Smooth muscle cell (in vitro differentiated cells): ENCODE results near the gene CPEB4. TPM values are rescaled to one million over a fixed set of nuclear protein-coding genes. Genes with fewer than 3 reads are reported as not detected.

Experiments used
- DNase-seq: peaks from one replicate; lab custom pipeline; 2025; ENCODE audit not compliant: unreplicated experiment; lab: John Stamatoyannopoulos, UW
- H2AFZ ChIP-seq: fragments of 200-600 bp; sonication (generic); 2 replicates; pipeline ENCODE4 v1.6.0; 2016; ENCODE audit warnings: antibody characterized with exemption, low read depth, mild to moderate bottlenecking
- H3F3A ChIP-seq: fragments of 200-600 bp; sonication (generic); 2 replicates; pipeline ENCODE4 v1.6.0; 2017; ENCODE audit warnings: antibody characterized with exemption, low read depth
- H3K27ac ChIP-seq: fragments of 200-600 bp; sonication (generic); 2 replicates; pipeline ENCODE4 v1.5.1; 2016; ENCODE audit warnings: low read depth, mild to moderate bottlenecking
- H3K27me3 ChIP-seq: fragments of 200-600 bp; sonication (generic); 2 replicates; pipeline ENCODE4 v1.6.1; 2016; ENCODE audit warnings: low read depth, mild to moderate bottlenecking
- H3K36me3 ChIP-seq: fragments of 200-600 bp; sonication (generic); 2 replicates; pipeline ENCODE4 v1.5.1; 2016; ENCODE audit warnings: low read depth
- H3K4me1 ChIP-seq: fragments of 200-600 bp; sonication (generic); 2 replicates; pipeline ENCODE4 v1.5.1; 2016; ENCODE audit warnings: low read depth
- H3K4me2 ChIP-seq: fragments of 200-600 bp; sonication (generic); 2 replicates; pipeline ENCODE4 v1.6.0; 2016; ENCODE audit warnings: mild to moderate bottlenecking
- H3K4me3 ChIP-seq: fragments of 200-600 bp; sonication (generic); 2 replicates; pipeline ENCODE4 v1.5.1; 2016; ENCODE audit warnings: mild to moderate bottlenecking
- H3K79me2 ChIP-seq: fragments of 200-600 bp; sonication (generic); 2 replicates; pipeline ENCODE4 v1.6.0; 2016; ENCODE audit warnings: low read depth, mild to moderate bottlenecking
- H3K9ac ChIP-seq: fragments of 200-600 bp; sonication (generic); 2 replicates; pipeline ENCODE4 v1.6.0; 2016; ENCODE audit warnings: low read depth
- H3K9me3 ChIP-seq: fragments of 200-600 bp; sonication (generic); replicated peaks from 2 replicates; pipeline ENCODE4 v1.5.1; 2016; ENCODE audit warnings: low read depth
- H4K20me1 ChIP-seq: fragments of 200-600 bp; sonication (generic); 2 replicates; pipeline ENCODE4 v1.6.0; 2016; ENCODE audit warnings: low read depth
- WGBS: methylation state at CpG from one replicate; pipeline ENCODE4 v1.1.7; 2016; ENCODE audit warnings: low lambda C conversion rate; 5-methylcytosine and 5-hydroxymethylcytosine counted together
- polyA plus RNA-seq: library from polyadenylated mRNA; unstranded; fragments of >200 nt; fragmentation: Nextera tagmentation; extraction: Ambion mirVana; gene quantifications from 2 replicates; pipeline ENCODE4 v1.2.1, GENCODE V29; 2016
- total RNA-seq: library from RNA; depleted of rRNA; stranded (reverse); fragments of >200 nt; gene quantifications from 2 replicates; pipeline ENCODE4 v1.2.3, GENCODE V29; 2014
- TF ChIP-seq, protein P1 (sequence below): fragments of 200-600 bp; sonication (generic); IDR thresholded peaks from 2 replicates; pipeline ENCODE4 v1.5.1; 2017; ENCODE audit warnings: borderline replicate concordance, mild to moderate bottlenecking, antibody characterized with exemption; ENCODE audit not compliant: insufficient read depth, poor library complexity, severe bottlenecking

The CPEB4 gene
- total and polyA plus RNA-seq, 2 experiments from 2014 or later, result 5.1 to 38.5 TPM

- peaks cover 91% of the 10 kb centered on the region for H3K79me2 ChIP-seq
Observed at GRCh38 chr5:173895401-173896165, 7.4 kb downstream of the CPEB4 start.

DNA sequence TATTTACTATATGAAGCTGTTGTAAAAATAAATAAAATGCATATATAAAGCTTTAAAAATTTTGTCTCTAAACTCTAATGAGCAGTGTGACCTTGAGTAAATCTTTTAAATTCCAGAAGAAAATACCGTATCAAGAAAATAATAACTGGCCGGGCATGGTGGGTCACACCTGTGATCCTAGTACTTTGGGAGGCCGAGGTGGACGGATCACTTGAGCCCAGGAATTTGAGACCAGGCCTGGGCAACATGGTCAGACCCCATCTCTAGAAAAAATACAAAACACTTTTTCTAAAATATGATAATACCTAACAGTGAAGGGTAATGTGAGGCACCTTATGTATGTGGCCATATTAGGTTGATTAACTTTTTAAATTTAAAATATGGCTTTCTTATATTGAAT, 8.5 kb downstream of the CPEB4 start:
- Histone ChIP-seq H3K27me3 (no peaks in the 10 kb centered on the region), H4K20me1 (peaks cover 94% of the 10 kb centered on the region), H3K4me2 (no peak overlapping the region), H2AFZ (no peak overlapping the region), H3K4me1 (peaks cover 12% of the 10 kb centered on the region), H3K36me3 (no peaks in the 10 kb centered on the region), H3K9me3 (no peaks in the 10 kb centered on the region), H3K9ac (no peak overlapping the region), H3K79me2 (peaks cover 83% of the 10 kb centered on the region), H3K27ac (no peak overlapping the region), H3K4me3 (no peak overlapping the region), H3F3A (no peaks in the 10 kb centered on the region)
- no peak for DNase-seq
- TF ChIP-seq, protein P1, sequence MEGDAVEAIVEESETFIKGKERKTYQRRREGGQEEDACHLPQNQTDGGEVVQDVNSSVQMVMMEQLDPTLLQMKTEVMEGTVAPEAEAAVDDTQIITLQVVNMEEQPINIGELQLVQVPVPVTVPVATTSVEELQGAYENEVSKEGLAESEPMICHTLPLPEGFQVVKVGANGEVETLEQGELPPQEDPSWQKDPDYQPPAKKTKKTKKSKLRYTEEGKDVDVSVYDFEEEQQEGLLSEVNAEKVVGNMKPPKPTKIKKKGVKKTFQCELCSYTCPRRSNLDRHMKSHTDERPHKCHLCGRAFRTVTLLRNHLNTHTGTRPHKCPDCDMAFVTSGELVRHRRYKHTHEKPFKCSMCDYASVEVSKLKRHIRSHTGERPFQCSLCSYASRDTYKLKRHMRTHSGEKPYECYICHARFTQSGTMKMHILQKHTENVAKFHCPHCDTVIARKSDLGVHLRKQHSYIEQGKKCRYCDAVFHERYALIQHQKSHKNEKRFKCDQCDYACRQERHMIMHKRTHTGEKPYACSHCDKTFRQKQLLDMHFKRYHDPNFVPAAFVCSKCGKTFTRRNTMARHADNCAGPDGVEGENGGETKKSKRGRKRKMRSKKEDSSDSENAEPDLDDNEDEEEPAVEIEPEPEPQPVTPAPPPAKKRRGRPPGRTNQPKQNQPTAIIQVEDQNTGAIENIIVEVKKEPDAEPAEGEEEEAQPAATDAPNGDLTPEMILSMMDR, result no peak
- 96% methylated on average over 4 of the region's 4 CpGs for WGBS

More at GRCh38 chr5:173895401-173896165, 7.4 kb downstream of the CPEB4 start:
- Histone ChIP-seq H3K4me3 (no peak overlapping the region), H3K9ac (no peak overlapping the region), H3K36me3 (no peaks in the 10 kb centered on the region), H3K4me2 (no peak overlapping the region), H2AFZ (no peak overlapping the region), H3K4me1 (peaks cover 20% of the 10 kb centered on the region), H3K27ac (no peak overlapping the region), H4K20me1 (peaks cover 93% of the 10 kb centered on the region), H3K9me3 (no peaks in the 10 kb centered on the region), H3F3A (no peaks in the 10 kb centered on the region), H3K27me3 (no peaks in the 10 kb centered on the region)
- no peak for DNase-seq
- TF ChIP-seq, protein P1, result no peak
- WGBS, result 94% methylated on average over 5 of the region's 5 CpGs

- WGBS, result 77% methylated on average over 3 of the region's 3 CpGs
- Histone ChIP-seq H4K20me1 (peaks cover 94% of the 10 kb centered on the region), H3K4me1 (no peaks in the 10 kb centered on the region), H3K27ac (no peak overlapping the region), H2AFZ (no peak overlapping the region), H3K4me3 (no peak overlapping the region), H3K79me2 (peaks cover 69% of the 10 kb centered on the region), H3K9ac (no peak overlapping the region), H3F3A (no peaks in the 10 kb centered on the region), H3K4me2 (no peak overlapping the region), H3K27me3 (no peaks in the 10 kb centered on the region), H3K36me3 (no peaks in the 10 kb centered on the region), H3K9me3 (no peaks in the 10 kb centered on the region)
- no peak for DNase-seq
- TF ChIP-seq, protein P1, result no peak
Observed at GRCh38 chr5:173901705-173902104, 13.6 kb downstream of the CPEB4 start.

DNA sequence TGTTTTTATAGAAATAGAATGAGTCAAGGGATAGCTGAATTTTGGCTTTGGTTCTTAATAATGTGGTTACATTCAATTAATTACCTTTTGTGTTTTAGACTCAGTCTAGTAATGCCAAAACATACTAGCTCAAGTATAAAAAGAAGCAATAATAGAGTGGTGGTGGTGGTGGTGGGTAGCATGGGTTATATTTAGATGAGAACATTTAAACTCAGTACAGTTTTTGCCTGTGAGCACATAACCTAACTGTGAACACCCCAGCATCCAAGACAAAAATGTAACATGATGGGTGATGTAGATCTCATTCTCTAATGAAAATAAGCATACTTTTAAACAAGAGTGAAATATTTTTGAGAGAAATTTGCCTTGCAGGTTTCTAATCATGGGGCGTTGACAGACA, 14.2 kb downstream of the CPEB4 start:
- Histone ChIP-seq H3F3A (no peaks in the 10 kb centered on the region), H3K4me2 (no peak overlapping the region), H3K27me3 (no peaks in the 10 kb centered on the region), H3K4me3 (no peak overlapping the region), H3K9me3 (no peaks in the 10 kb centered on the region), H3K27ac (no peak overlapping the region), H4K20me1 (peaks cover 94% of the 10 kb centered on the region), H3K9ac (no peak overlapping the region), H3K79me2 (peaks cover 68% of the 10 kb centered on the region), H2AFZ (no peak overlapping the region), H3K36me3 (no peaks in the 10 kb centered on the region), H3K4me1 (no peaks in the 10 kb centered on the region)
- 100% methylated on average over 1 of the region's 1 CpG for WGBS
- no peak for DNase-seq
- TF ChIP-seq, protein P1, result no peak
